Memory B cell (primary cell): Measurements from ENCODE around the gene ZACN.

Source experiments
- ATAC-seq: fragments of 150-1000 bp; cut with Tn5 transposase; 2 replicates; pipeline ENCODE4 v1.10.0; 2021; ENCODE audit warnings: low read depth, mild to moderate bottlenecking, moderate library complexity
- DNase-seq, 2 donors: peaks; one replicate each; pipeline ENCODE4 v3.0.0; 2022; ENCODE audit warnings: low spot score in 2 of 2
- H3K27ac Mint-ChIP-seq: one replicate; pipeline ENCODE4 v1.8.0; 2022; ENCODE audit warnings: mild to moderate bottlenecking, moderate library complexity, mixed read lengths
- H3K27me3 Mint-ChIP-seq: one replicate; pipeline ENCODE4 v1.8.0; 2022; ENCODE audit warnings: mixed read lengths
- H3K36me3 Mint-ChIP-seq: one replicate; pipeline ENCODE4 v1.8.0; 2022; ENCODE audit warnings: mild to moderate bottlenecking, mixed read lengths
- H3K4me1 Mint-ChIP-seq: one replicate; pipeline ENCODE4 v1.8.0; 2022; ENCODE audit warnings: mixed read lengths
- H3K4me3 Mint-ChIP-seq: one replicate; pipeline ENCODE4 v1.8.0; 2022; ENCODE audit warnings: mild to moderate bottlenecking, moderate library complexity, mixed read lengths
- H3K9me3 Mint-ChIP-seq: one replicate; pipeline ENCODE4 v1.8.0; 2022; ENCODE audit warnings: mixed read lengths

ZACN gene

GRCh38 chr17:76082326-76083251 is 3.6 kb downstream of the ZACN start:
- H3K27me3 Mint-ChIP-seq: peaks cover 5% of the 10 kb centered on the region
- no peak overlapping the region for H3K4me3 Mint-ChIP-seq
- no peaks in the 10 kb centered on the region for H3K4me1 Mint-ChIP-seq
- no peak for DNase-seq
- peak overlapping the region; percentile 29 for H3K27ac Mint-ChIP-seq
- peaks cover 9% of the 10 kb centered on the region for H3K36me3 Mint-ChIP-seq
- H3K9me3 Mint-ChIP-seq: no peaks in the 10 kb centered on the region
- no peak for ATAC-seq

DNA sequence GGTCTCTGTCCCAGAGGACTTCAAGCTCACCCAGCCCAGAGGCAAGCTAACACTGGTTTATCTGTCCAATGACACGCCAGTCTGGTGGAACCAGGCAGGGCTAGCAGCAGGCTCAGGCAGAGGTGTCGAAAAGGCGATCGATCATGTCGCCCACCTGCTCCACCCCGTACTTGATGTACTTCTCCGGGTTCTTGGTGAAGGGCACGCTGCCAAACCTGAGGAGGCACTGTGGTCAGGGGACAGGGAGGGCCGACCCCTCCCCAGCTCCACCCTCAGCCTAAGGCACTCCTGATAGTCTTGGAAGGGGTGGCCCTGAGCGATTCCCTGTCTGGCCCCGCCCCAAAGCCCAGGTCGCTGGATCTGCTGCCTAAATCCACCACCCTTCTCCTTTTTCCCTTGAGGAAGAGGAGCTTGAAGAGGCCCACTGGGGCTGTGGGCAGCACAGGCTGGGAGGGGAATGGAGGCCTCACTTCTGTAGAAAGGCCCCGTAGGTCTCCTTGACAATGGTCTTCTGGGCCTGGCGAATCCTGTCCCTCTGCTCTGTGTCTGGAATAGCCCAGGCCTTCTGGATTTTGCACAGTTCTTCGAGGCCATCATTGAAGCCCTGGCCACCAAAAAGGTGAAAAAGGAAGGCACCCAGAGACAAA is 4.7 kb downstream of the ZACN start:
- peaks cover 2% of the 10 kb centered on the region for H3K27me3 Mint-ChIP-seq
- H3K9me3 Mint-ChIP-seq: no peaks in the 10 kb centered on the region
- no peak overlapping the region for H3K4me3 Mint-ChIP-seq
- peaks cover 11% of the 10 kb centered on the region for H3K36me3 Mint-ChIP-seq
- no peaks in the 10 kb centered on the region for H3K4me1 Mint-ChIP-seq
- ATAC-seq (no peak), DNase-seq (no peak)
- H3K27ac Mint-ChIP-seq: no peak overlapping the region

DNA sequence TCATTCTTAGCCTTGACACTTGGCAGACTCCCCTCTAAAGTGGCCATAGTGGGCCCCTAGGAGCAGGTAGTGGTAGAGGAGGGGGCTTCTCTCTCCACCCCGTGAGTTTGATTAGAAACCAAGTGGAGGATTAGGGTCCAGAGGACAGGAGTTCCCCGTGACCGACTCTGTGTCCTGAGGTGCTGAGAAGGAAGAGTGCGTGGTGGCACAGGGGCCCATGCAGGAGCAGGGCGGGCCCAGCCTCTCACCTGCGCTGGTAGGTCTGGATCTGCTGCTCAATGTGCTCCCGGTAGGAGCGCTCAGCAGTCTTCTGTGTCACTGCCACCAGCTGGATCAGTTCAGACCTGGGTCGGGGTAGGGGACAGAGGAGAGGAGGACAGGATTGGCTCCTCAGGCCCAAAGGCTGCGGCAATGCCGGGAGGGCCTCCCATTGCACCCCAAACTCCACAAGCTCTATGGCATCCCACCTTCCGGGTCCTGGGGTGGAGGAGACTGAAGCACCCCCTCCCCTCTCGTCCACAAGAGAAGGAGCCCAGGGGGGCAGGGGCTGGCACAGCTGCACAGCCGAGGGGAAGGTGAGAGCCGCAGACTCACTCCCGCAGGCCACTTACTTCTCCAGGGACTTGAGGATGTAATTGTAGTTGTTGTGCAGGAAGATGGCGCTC is 6.2 kb downstream of the ZACN start:
- Mint-ChIP-seq H3K9me3 (no peaks in the 10 kb centered on the region), H3K4me3 (no peak overlapping the region), H3K4me1 (no peaks in the 10 kb centered on the region), H3K36me3 (peaks cover 18% of the 10 kb centered on the region), H3K27me3 (no peaks in the 10 kb centered on the region), H3K27ac (no peak overlapping the region)
- no peak for ATAC-seq
- no peak for DNase-seq

DNA sequence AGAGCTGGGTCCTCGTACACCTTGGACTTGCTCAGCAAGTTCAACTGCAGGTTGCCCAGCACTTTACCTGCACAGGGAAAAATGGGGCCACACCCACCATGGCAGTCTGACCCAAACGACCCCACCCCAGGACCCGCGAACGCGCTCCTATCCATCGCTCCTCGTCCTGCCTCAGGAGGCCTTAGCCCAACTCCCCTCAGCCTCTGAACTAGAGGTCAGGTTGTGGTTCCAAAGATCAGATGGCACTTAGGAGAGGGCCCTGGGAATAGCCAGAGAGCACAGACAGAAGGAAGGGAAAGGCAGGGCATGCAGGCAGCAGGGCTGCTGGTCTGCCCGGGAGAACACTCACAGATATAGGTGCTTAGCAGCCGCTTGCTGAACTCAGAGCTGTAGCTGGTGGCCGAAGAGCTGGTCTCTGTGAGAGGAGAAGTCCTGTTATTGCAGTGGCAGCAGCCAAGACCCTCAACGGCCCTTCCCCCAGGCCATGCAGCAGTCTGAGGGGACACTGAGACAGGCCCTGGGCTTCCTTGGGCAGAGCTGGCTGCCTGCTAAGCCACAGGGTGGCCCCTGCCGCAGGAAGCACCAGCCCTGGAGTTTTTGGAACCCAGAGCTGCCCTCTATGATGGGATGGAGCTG is 6.9 kb downstream of the ZACN start:
- H3K4me3 Mint-ChIP-seq: no peak overlapping the region
- no peaks in the 10 kb centered on the region for H3K4me1 Mint-ChIP-seq
- H3K27ac Mint-ChIP-seq: peak overlapping the region; percentile 63
- H3K27me3 Mint-ChIP-seq: no peaks in the 10 kb centered on the region
- peaks cover 18% of the 10 kb centered on the region for H3K36me3 Mint-ChIP-seq
- no peaks in the 10 kb centered on the region for H3K9me3 Mint-ChIP-seq
- ATAC-seq (no peak), DNase-seq (no peak)

- H3K4me1 Mint-ChIP-seq: no peaks in the 10 kb centered on the region
- peak overlapping the region; percentile 63 for H3K27ac Mint-ChIP-seq
- no peak for DNase-seq
- H3K4me3 Mint-ChIP-seq: no peak overlapping the region
- H3K9me3 Mint-ChIP-seq: no peaks in the 10 kb centered on the region
- no peak for ATAC-seq
- no peaks in the 10 kb centered on the region for H3K27me3 Mint-ChIP-seq
- peaks cover 20% of the 10 kb centered on the region for H3K36me3 Mint-ChIP-seq
These were observed 7.4 kb downstream of the ZACN start for GRCh38 chr17:76086384-76086783.

DNA sequence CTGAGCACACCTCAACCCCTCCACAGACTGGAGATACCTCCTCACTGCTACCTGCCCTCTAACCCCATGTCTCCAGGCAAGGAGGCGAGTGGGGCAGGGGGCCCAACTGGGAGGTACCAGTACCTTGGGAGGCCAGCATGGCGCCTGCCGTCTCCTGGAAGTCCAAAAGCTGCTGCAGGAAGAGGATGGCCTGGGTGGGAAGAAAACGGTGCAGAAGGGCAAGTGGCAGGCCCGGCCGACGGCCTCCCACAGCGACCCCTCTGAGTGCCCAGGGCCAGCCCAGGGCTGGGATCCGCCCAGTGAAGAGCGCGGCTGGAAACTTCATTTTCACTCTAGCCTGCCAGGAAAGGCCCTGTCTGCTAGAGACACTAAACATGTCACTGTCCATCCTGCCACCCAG is 8.5 kb downstream of the ZACN start:
- peaks cover 23% of the 10 kb centered on the region for H3K36me3 Mint-ChIP-seq

GRCh38 chr17:76088041-76088867 is 9.3 kb downstream of the ZACN start:
- Mint-ChIP-seq H3K4me1 (peaks cover 3% of the 10 kb centered on the region), H3K27ac (no peak overlapping the region), H3K27me3 (no peaks in the 10 kb centered on the region), H3K9me3 (no peaks in the 10 kb centered on the region), H3K4me3 (no peak overlapping the region), H3K36me3 (peaks cover 27% of the 10 kb centered on the region)
- DNase-seq (no peak), ATAC-seq (no peak)

More for the DNA sequence above, 8.5 kb downstream of the ZACN start:
- no peak for DNase-seq
- Mint-ChIP-seq H3K9me3 (no peaks in the 10 kb centered on the region), H3K4me3 (no peak overlapping the region), H3K4me1 (peaks cover 3% of the 10 kb centered on the region), H3K27me3 (no peaks in the 10 kb centered on the region), H3K27ac (no peak overlapping the region)
- ATAC-seq: no peak

DNA sequence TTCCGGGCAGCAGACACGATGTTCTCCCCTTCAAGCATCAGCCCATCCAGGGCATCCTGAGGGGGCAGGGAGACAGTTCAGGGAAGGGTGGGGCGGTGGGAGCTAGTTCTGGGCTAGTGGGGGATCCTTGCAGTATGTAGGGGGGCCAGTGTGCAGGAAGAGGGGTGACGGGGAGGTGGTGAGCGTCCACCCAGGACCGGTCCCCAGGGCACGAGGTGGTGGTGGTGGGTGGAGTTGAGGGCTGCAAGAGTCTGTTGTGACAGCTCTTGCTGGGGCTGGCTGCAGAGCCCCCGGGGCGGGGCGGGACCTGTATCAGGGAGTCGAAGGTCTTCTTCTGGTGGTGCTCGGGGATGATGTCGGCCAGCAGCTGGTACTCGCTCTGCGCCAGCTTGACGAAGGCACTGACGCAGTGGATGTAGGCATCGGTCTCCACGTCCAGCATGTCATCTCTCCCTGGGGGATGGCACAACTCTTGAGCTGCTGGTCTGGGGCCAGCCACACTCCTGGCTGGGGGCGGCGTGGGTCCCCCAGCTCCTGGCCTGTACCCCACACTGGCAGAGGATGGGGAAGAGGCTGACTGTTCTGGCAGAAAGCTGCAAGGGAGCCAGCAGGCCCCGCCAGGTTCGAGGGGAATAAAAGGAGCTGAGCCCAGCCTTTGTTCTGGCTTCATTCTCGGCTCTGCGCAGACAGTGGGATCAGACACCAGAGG is 10.0 kb downstream of the ZACN start:
- ATAC-seq: no peak
- Mint-ChIP-seq H3K4me1 (peaks cover 3% of the 10 kb centered on the region), H3K36me3 (peaks cover 30% of the 10 kb centered on the region), H3K27ac (no peak overlapping the region), H3K4me3 (no peak overlapping the region), H3K27me3 (no peaks in the 10 kb centered on the region), H3K9me3 (no peaks in the 10 kb centered on the region)
- DNase-seq: no peak

DNA sequence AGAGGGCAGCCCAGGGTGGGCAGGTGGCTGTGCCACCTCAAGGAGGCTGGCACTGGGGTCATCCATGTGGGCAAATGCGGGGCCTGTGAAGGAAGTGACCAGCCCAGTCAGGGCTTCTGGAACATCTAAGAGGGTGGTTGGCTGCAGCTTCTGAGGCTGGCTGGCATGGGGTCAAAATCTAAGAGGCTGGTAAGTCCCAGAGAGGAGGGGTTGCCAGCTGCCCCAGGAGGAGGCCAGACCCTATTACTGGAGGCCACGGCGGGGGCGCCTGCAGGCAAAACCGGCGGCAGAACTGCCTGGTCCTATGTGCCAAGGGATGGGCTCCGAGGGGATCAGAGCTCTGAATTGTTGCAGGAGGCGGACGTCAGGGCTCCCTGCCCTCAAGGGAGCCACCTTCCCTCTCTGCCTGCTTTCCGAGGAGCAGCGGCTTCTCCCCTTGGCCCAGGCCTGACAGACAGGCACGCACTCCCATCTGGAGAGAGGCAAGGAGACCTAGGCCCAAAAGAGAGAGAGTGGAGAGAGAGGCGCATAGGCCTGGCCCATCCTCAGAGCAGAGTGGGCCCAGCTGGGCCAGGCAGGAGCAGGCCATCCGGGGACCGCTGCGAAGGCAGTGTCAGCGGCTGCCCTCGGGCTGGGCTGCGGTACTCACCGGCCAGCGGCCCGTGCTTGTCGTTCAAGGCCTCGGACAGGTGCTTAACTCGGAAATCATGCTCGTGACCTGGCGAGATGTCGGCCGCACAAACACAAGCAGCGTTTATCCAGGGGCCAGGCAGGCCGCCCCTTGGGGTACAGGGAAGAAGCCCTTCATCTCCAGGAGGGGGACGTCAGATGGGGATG is 10.9 kb downstream of the ZACN start:
- Mint-ChIP-seq H3K4me1 (peaks cover 3% of the 10 kb centered on the region), H3K27ac (no peak overlapping the region), H3K27me3 (no peaks in the 10 kb centered on the region), H3K4me3 (no peak overlapping the region), H3K36me3 (peaks cover 25% of the 10 kb centered on the region), H3K9me3 (no peaks in the 10 kb centered on the region)
- DNase-seq (no peak), ATAC-seq (no peak)

DNA sequence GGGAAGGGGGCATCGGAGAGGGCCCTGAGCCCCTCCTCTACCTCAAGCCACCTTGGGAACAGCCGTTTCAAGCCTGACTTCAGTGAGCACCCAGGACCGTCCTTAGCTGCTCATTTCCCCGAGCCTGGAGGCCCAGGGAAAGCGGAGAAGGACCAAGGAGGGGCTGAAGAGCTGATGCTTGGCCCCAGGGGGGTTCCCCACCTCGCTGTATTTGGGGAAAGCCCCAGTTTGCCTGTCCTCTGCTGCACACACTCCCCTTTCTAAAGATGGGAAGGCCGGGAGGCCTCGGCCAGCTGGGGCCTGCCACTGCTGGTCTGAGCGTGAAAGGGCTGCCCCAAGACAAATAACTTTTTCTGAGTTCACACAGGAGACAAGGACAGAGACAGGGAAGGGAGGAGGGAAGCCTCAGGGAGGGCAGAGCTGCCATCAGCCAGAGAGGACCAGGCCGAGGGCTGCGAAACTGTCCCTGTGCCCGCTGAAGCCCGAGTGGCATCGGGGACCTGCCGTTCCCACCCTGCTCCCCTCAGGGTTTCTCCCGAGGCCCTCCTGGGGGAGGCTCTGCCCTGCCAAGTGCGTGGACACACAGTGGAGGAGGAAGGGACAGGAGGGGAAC is 11.6 kb downstream of the ZACN start:
- no peak overlapping the region for H3K27ac Mint-ChIP-seq
- H3K27me3 Mint-ChIP-seq: no peaks in the 10 kb centered on the region
- H3K4me1 Mint-ChIP-seq: peaks cover 3% of the 10 kb centered on the region
- no peaks in the 10 kb centered on the region for H3K9me3 Mint-ChIP-seq
- no peak overlapping the region for H3K4me3 Mint-ChIP-seq
- DNase-seq (no peak), ATAC-seq (no peak)
- peaks cover 26% of the 10 kb centered on the region for H3K36me3 Mint-ChIP-seq

GRCh38 chr17:76091526-76092286 is 12.7 kb downstream of the ZACN start:
- H3K27ac Mint-ChIP-seq: no peak overlapping the region
- H3K4me3 Mint-ChIP-seq: no peak overlapping the region
- ATAC-seq (no peak), DNase-seq (no peak)
- H3K27me3 Mint-ChIP-seq: no peaks in the 10 kb centered on the region
- H3K36me3 Mint-ChIP-seq: peaks cover 26% of the 10 kb centered on the region
- no peaks in the 10 kb centered on the region for H3K9me3 Mint-ChIP-seq
- peaks cover 3% of the 10 kb centered on the region for H3K4me1 Mint-ChIP-seq
